C1 segment of cervical spinal cord (tissue), 14 donors: Measurements from ENCODE around the gene SCN5A.

ENCODE experiments used
- DNase-seq, 14 donors: peaks; one replicate each; lab custom pipeline; 2025; lab: John Stamatoyannopoulos, UW

The SCN5A gene

GRCh38 chr3:38543586-38543985 is 105.9 kb downstream of the SCN5A start:
- DNase-seq = no peak

- no peak for DNase-seq
Observed at GRCh38 chr3:38542401-38543298, 106.8 kb downstream of the SCN5A start.

GRCh38 chr3:38541806-38542205 is 107.7 kb downstream of the SCN5A start:
- no peak for DNase-seq

GRCh38 chr3:38538773-38539353 is 110.6 kb downstream of the SCN5A start:
- DNase-seq = no peak

GRCh38 chr3:38536671-38537070 is 112.8 kb downstream of the SCN5A start:
- DNase-seq = no peak

- no peak for DNase-seq
Observed at GRCh38 chr3:38534604-38535003, 114.9 kb downstream of the SCN5A start.

- no peak for DNase-seq
Observed at GRCh38 chr3:38534180-38534579, 115.3 kb downstream of the SCN5A start.

GRCh38 chr3:38533285-38533976 is 116.1 kb downstream of the SCN5A start:
- DNase-seq = no peak

GRCh38 chr3:38532529-38532928 is 117.0 kb downstream of the SCN5A start:
- DNase-seq = no peak

- DNase-seq = no peak
Observed at GRCh38 chr3:38528457-38528856, 121.0 kb downstream of the SCN5A start.

- no peak for DNase-seq
Observed at GRCh38 chr3:38526792-38527191, 122.7 kb downstream of the SCN5A start.

GRCh38 chr3:38524141-38524739 is 125.2 kb downstream of the SCN5A start:
- DNase-seq = no peak

GRCh38 chr3:38522002-38522401 is 127.5 kb downstream of the SCN5A start:
- DNase-seq = peak in 1 of 14 donors; percentile 82

GRCh38 chr3:38521391-38521987 is 128.0 kb downstream of the SCN5A start:
- peak in 7 of 14 donors; percentile 3 to 33 (median 16) for DNase-seq

- DNase-seq = no peak
Observed at GRCh38 chr3:38519651-38520050, 129.8 kb downstream of the SCN5A start.

- no peak for DNase-seq
Observed at GRCh38 chr3:38519000-38519399, 130.5 kb downstream of the SCN5A start.

- no peak for DNase-seq
Observed at GRCh38 chr3:38516669-38517068, 132.8 kb downstream of the SCN5A start.

GRCh38 chr3:38515367-38515766 is 134.1 kb downstream of the SCN5A start:
- no peak for DNase-seq

- no peak for DNase-seq
Observed at GRCh38 chr3:38511546-38511945, 137.9 kb downstream of the SCN5A start.

- no peak for DNase-seq
Observed at GRCh38 chr3:38510631-38511030, 138.9 kb downstream of the SCN5A start.

GRCh38 chr3:38509732-38510131 is 139.8 kb downstream of the SCN5A start:
- DNase-seq = no peak

- no peak for DNase-seq
Observed at GRCh38 chr3:38507120-38507519, 142.4 kb downstream of the SCN5A start.
